ENCODE results near the gene RIC1.
"Not testable (repeated sequence)": the region's sequence is repeated elsewhere in the genome, so short reads cannot be mapped to it uniquely, and the experiment has no call there.

The RIC1 gene

GRCh38 chr9:5675046-5675445 lies 46.1 kb downstream of the RIC1 start:
- DNase-seq: not testable (repeated sequence)

- DNase-seq: not testable (repeated sequence)
These were observed 54.7 kb downstream of the RIC1 start for GRCh38 chr9:5683591-5683990.

GRCh38 chr9:5684101-5684500 lies 55.2 kb downstream of the RIC1 start:
- no peak for DNase-seq

- DNase-seq: no peak
These were observed 59.2 kb downstream of the RIC1 start for GRCh38 chr9:5688109-5688508.

GRCh38 chr9:5690278-5690677 lies 61.4 kb downstream of the RIC1 start:
- no peak for DNase-seq

GRCh38 chr9:5695860-5696259 lies 67.0 kb downstream of the RIC1 start:
- no peak for DNase-seq

- no peak for DNase-seq
These were observed 68.0 kb downstream of the RIC1 start for GRCh38 chr9:5696884-5697283.

GRCh38 chr9:5698004-5698403 lies 69.1 kb downstream of the RIC1 start:
- DNase-seq: no peak

GRCh38 chr9:5698810-5699556 lies 70.1 kb downstream of the RIC1 start:
- DNase-seq: no peak

- no peak for DNase-seq
These were observed 79.5 kb downstream of the RIC1 start for GRCh38 chr9:5708414-5708813.

- no peak for DNase-seq
These were observed 83.9 kb downstream of the RIC1 start for GRCh38 chr9:5712651-5713390.

- DNase-seq: no peak
These were observed 85.8 kb downstream of the RIC1 start for GRCh38 chr9:5714501-5715401.

- DNase-seq: no peak
These were observed 86.7 kb downstream of the RIC1 start for GRCh38 chr9:5715548-5716127.

- DNase-seq: not testable (repeated sequence)
These were observed 88.5 kb downstream of the RIC1 start for GRCh38 chr9:5717434-5717833.

- no peak for DNase-seq
These were observed 89.6 kb downstream of the RIC1 start for GRCh38 chr9:5718296-5719032.

- no peak for DNase-seq
These were observed 90.4 kb downstream of the RIC1 start for GRCh38 chr9:5719100-5719926.

- no peak for DNase-seq
These were observed 91.2 kb downstream of the RIC1 start for GRCh38 chr9:5720151-5720550.

GRCh38 chr9:5721279-5722087 lies 92.6 kb downstream of the RIC1 start:
- no peak for DNase-seq

- not testable (repeated sequence) for DNase-seq
These were observed 93.8 kb downstream of the RIC1 start for GRCh38 chr9:5722679-5723078.

- no peak for DNase-seq
These were observed 106.2 kb downstream of the RIC1 start for GRCh38 chr9:5735072-5735471.
